HepG2 (cell line): ENCODE measurements around the gene ZNF544. TPM values are rescaled to one million over a fixed set of nuclear protein-coding genes. Genes with fewer than 3 reads are reported as not detected.

Experiments
- CHD2 ChIP-seq: IDR thresholded peaks from 2 replicates; pipeline ENCODE4 v1.6.1; 2011; ENCODE audit warnings: low read depth, low read length, improper control_type of control experiment
- FOSL2 ChIP-seq: sonication (generic); formaldehyde crosslinking; IDR thresholded peaks from 2 replicates; pipeline ENCODE4 v1.4.0; 2020; ENCODE audit warnings: missing genetic modification reagents
- FOXA3 ChIP-seq: IDR thresholded peaks from 2 replicates; pipeline ENCODE4 v1.6.1; 2016; ENCODE audit warnings: missing genetic modification reagents, missing compliant biosample characterization
- PRPF4 ChIP-seq: fragments of 200-400 bp; formaldehyde crosslinking; IDR thresholded peaks from 2 replicates; pipeline ENCODE4 v1.6.1; 2016; ENCODE audit warnings: low read length, low read depth; ENCODE audit not compliant: poor library complexity, severe bottlenecking
- REPIN1 ChIP-seq: sonication (generic); formaldehyde crosslinking; IDR thresholded peaks from 2 replicates; pipeline ENCODE4 v1.8.0; 2022; ENCODE audit warnings: missing genetic modification reagents, low read depth, mild to moderate bottlenecking, borderline replicate concordance
- SNRNP70 ChIP-seq: fragments of 200-400 bp; formaldehyde crosslinking; IDR thresholded peaks from 2 replicates; pipeline ENCODE4 v1.6.1; 2017; ENCODE audit warnings: mild to moderate bottlenecking, low read depth, low read length, moderate library complexity
- XBP1 ChIP-seq: sonication (generic); formaldehyde crosslinking; IDR thresholded peaks from 2 replicates; pipeline ENCODE4 v1.5.0; 2020; ENCODE audit warnings: missing genetic modification reagents
- ZNF205 ChIP-seq: IDR thresholded peaks from 2 replicates; pipeline ENCODE4 v1.6.1; 2018; ENCODE audit warnings: missing biosample characterization, missing genetic modification reagents
- ZNF224 ChIP-seq: sonication (generic); formaldehyde crosslinking; IDR thresholded peaks from 2 replicates; pipeline ENCODE4 v1.5.0; 2020; ENCODE audit warnings: mild to moderate bottlenecking, missing genetic modification reagents
- ZNF282 ChIP-seq: fragments of 450-650 bp; IDR thresholded peaks from 2 replicates; pipeline ENCODE4 v1.6.1; 2018; ENCODE audit not compliant: partially characterized antibody
- ZNF329 ChIP-seq: sonication (generic); formaldehyde crosslinking; IDR thresholded peaks from 2 replicates; pipeline ENCODE4 v1.9.0; 2021; ENCODE audit warnings: low read depth, mild to moderate bottlenecking, missing genetic modification reagents
- ZNF333 ChIP-seq: sonication (generic); formaldehyde crosslinking; IDR thresholded peaks from 2 replicates; pipeline ENCODE4 v1.4.0; 2020; ENCODE audit warnings: mild to moderate bottlenecking, missing genetic modification reagents, borderline replicate concordance
- ZNF780A ChIP-seq: sonication (generic); formaldehyde crosslinking; IDR thresholded peaks from 2 replicates; pipeline ENCODE4 v1.8.0; 2022; ENCODE audit warnings: mild to moderate bottlenecking, missing genetic modification reagents, moderate library complexity
- polyA plus RNA-seq, 8 experiments: library from polyadenylated mRNA; depleted of rRNA in 3 of 8; stranded (reverse) in 7 of 8; unstranded in 1 of 8; fragments of >200 nt; fragmentation: Illumina TruSeq in 4 of 8; extraction: Trizol in 4 of 8; gene quantifications; 2 replicates each; pipeline versions ENCODE4 v1.2.1 to v1.2.3, GENCODE V29; 2011 to 2016; ENCODE audit warnings: low read depth in 4 of 8, missing spikeins in 1 of 8, mixed read lengths in 1 of 8; ENCODE audit not compliant: insufficient read depth in 1 of 8
- total RNA-seq, 5 experiments: library from RNA; depleted of rRNA; stranded (reverse); fragments of >200 nt; fragmentation: Illumina TruSeq; extraction: Trizol; gene quantifications; 2 replicates each; pipeline ENCODE4 v1.2.3, GENCODE V29; 2016; ENCODE audit warnings: low read depth in 1 of 5
- TF ChIP-seq, protein P1 (sequence below): sonication (generic); formaldehyde crosslinking; IDR thresholded peaks from 2 replicates; pipeline ENCODE4 v1.8.1; 2023; ENCODE audit warnings: mild to moderate bottlenecking, moderate library complexity, missing genetic modification reagents

The ZNF544 gene
- total and polyA plus RNA-seq, 2 of the 13 experiments (the other 11 are each of a cell fraction or from before 2014, with no cell fraction given): 13.1 to 17.0 TPM

- TF ChIP-seq ZNF333 (no peak), FOXA3 (peak; percentile 22; the same call in 1 of the 2 replicates), ZNF224 (CRISPR knock-in tag) (0 out of 2 replicates have a peak, but pooled peaks have one; percentile 75), ZNF329 (CRISPR knock-in tag) (peak; percentile 68; the same call in 1 of the 2 replicates), FOSL2 (CRISPR knock-in tag) (peak; percentile 48; the same call in 1 of the 2 replicates), ZNF205 (CRISPR knock-in tag) (no peak), SNRNP70 (no peak), CHD2 (peak; percentile 67), REPIN1 (CRISPR knock-in tag) (peak; percentile 87), ZNF282 (no peak), PRPF4 (peak; percentile 9), XBP1 (CRISPR knock-in tag) (no peak), ZNF780A (CRISPR knock-in tag) (no peak)
- TF ChIP-seq, protein P1, sequence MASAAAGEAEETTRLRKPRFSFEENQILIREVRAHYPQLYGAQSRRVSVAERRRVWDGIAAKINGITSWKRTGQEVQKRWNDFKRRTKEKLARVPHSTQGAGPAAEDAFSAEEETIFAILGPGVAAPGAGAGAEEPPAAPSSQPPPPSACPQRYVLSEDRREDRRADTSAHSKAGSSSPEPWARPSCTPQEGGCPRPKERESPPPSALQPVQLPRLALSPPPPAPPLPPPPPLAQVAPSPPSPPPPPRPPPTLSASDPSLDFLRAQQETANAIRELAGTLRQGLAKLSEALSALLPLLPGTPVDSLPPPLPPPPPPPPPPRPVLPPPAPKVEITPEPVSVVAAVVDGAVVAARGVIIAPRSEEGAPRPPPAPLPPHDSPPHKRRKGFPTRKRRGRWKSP (CRISPR knock-in tag): peak; percentile 90; the same call in 1 of the 2 replicates
Observed at GRCh38 chr19:58278541-58279041, 49.9 kb downstream of the ZNF544 start, which contains the start of gene ZNF8 (continued).
